Stimulated activated CD4-positive, alpha-beta T cell treated with anti-CD3 and anti-CD28 coated beads, TNF-alpha, amount 100 ng/mL, for 24 hours (primary cell): ENCODE data around the gene SALL1.

Source experiments
- DNase-seq, 3 experiments: peaks; one replicate each; pipeline ENCODE4 v3.0.0-alpha.2; 2020; ENCODE audit warnings: low read depth in 3 of 3

Gene SALL1

GRCh38 chr16:51141106-51141505 lies 10.0 kb downstream of the SALL1 start:
- DNase-seq: no peak

GRCh38 chr16:51140112-51140511 lies 11.0 kb downstream of the SALL1 start:
- no peak for DNase-seq

- no peak for DNase-seq
Observed at GRCh38 chr16:51139568-51139967, 11.5 kb downstream of the SALL1 start.

GRCh38 chr16:51138178-51138577 lies 12.9 kb downstream of the SALL1 start:
- DNase-seq: no peak

GRCh38 chr16:51137097-51137496 lies 14.0 kb downstream of the SALL1 start:
- no peak for DNase-seq

- DNase-seq: no peak
Observed at GRCh38 chr16:51134876-51135275, 16.2 kb downstream of the SALL1 start.

- DNase-seq: no peak
Observed at GRCh38 chr16:51134269-51134812, 16.7 kb downstream of the SALL1 start.

- no peak for DNase-seq
Observed at GRCh38 chr16:51133688-51134087, 17.4 kb downstream of the SALL1 start.

GRCh38 chr16:51133183-51133582 lies 17.9 kb downstream of the SALL1 start:
- DNase-seq: no peak

- DNase-seq: no peak
Observed at GRCh38 chr16:51132490-51133115, 18.5 kb downstream of the SALL1 start.

GRCh38 chr16:51131619-51132018 lies 19.5 kb downstream of the SALL1 start:
- no peak for DNase-seq

- DNase-seq: no peak
Observed at GRCh38 chr16:51129105-51129504, 22.0 kb downstream of the SALL1 start.

GRCh38 chr16:51125992-51126391 lies 25.1 kb downstream of the SALL1 start:
- DNase-seq: no peak

- DNase-seq: no peak
Observed at GRCh38 chr16:51124896-51125295, 26.2 kb downstream of the SALL1 start.

GRCh38 chr16:51121850-51122249 lies 29.2 kb downstream of the SALL1 start:
- no peak for DNase-seq

- DNase-seq: no peak
Observed at GRCh38 chr16:51120730-51121347, 30.2 kb downstream of the SALL1 start.

- no peak for DNase-seq
Observed at GRCh38 chr16:51119973-51120729, 30.9 kb downstream of the SALL1 start.

- DNase-seq: no peak
Observed at GRCh38 chr16:51119556-51119955, 31.5 kb downstream of the SALL1 start.

GRCh38 chr16:51116353-51116752 lies 34.7 kb downstream of the SALL1 start:
- DNase-seq: no peak

- no peak for DNase-seq
Observed at GRCh38 chr16:51114382-51114781, 36.7 kb downstream of the SALL1 start.

GRCh38 chr16:51113236-51114125 lies 37.6 kb downstream of the SALL1 start:
- DNase-seq: no peak

GRCh38 chr16:51112323-51112722 lies 38.7 kb downstream of the SALL1 start:
- DNase-seq: no peak
